DOHH2 (cell line): Measurements from ENCODE around the gene IQGAP3.

Source experiments
- H3F3A ChIP-seq: fragments of 200-600 bp; sonication (generic), shearing (Covaris generic); 2 replicates; pipeline ENCODE4 v1.6.0; 2016; ENCODE audit warnings: antibody characterized with exemption, mild to moderate bottlenecking; ENCODE audit not compliant: control insufficient read depth, insufficient read depth
- H3K27ac ChIP-seq: fragments of 200-600 bp; sonication (generic); 2 replicates; pipeline ENCODE4 v1.5.1; 2014; ENCODE audit warnings: low read depth, mild to moderate bottlenecking, low read length, moderate library complexity
- H3K27me3 ChIP-seq: fragments of 200-600 bp; sonication (generic); 2 replicates; pipeline ENCODE4 v1.6.1; 2014; ENCODE audit warnings: mild to moderate bottlenecking, low read length, mixed read lengths; ENCODE audit not compliant: control insufficient read depth
- H3K36me3 ChIP-seq: fragments of 200-600 bp; sonication (generic); 2 replicates; pipeline ENCODE4 v1.6.1; 2014; ENCODE audit warnings: mild to moderate bottlenecking, low read length, moderate library complexity, mixed read lengths; ENCODE audit not compliant: control insufficient read depth
- H3K4me1 ChIP-seq: fragments of 200-600 bp; sonication (generic); 2 replicates; pipeline ENCODE4 v1.6.1; 2014; ENCODE audit warnings: mild to moderate bottlenecking, low read length, mixed read lengths; ENCODE audit not compliant: control insufficient read depth
- H3K4me2 ChIP-seq: fragments of 200-600 bp; sonication (generic); 2 replicates; pipeline ENCODE4 v1.6.0; 2014; ENCODE audit warnings: mild to moderate bottlenecking, low read length, moderate library complexity
- H3K4me3 ChIP-seq: fragments of 200-600 bp; sonication (generic); 2 replicates; pipeline ENCODE4 v1.5.1; 2014; ENCODE audit warnings: mild to moderate bottlenecking, low read length, mixed read lengths
- H3K79me2 ChIP-seq: fragments of 200-600 bp; sonication (generic); 2 replicates; pipeline ENCODE4 v1.6.1; 2014; ENCODE audit warnings: mild to moderate bottlenecking, low read length, mixed read lengths; ENCODE audit not compliant: control insufficient read depth
- H3K9me2 ChIP-seq: fragments of 200-600 bp; sonication (generic); replicated peaks from 2 replicates; pipeline ENCODE4 v1.6.1; 2014; ENCODE audit warnings: mild to moderate bottlenecking, low read length, mixed read lengths; ENCODE audit not compliant: control insufficient read depth
- H3K9me3 ChIP-seq: fragments of 200-600 bp; sonication (generic); 2 replicates; pipeline ENCODE4 v1.6.1; 2014; ENCODE audit warnings: antibody characterized with exemption, low read length, mixed read lengths; ENCODE audit not compliant: control insufficient read depth, insufficient read depth
- H4K20me1 ChIP-seq: fragments of 200-600 bp; sonication (generic); 2 replicates; pipeline ENCODE4 v1.6.0; 2014; ENCODE audit warnings: low read depth, mild to moderate bottlenecking, antibody characterized with exemption, low read length, moderate library complexity; ENCODE audit not compliant: control insufficient read depth, insufficient read depth
- EZH2phosphoT487 ChIP-seq: fragments of 200-600 bp; sonication (generic); IDR thresholded peaks from 2 replicates; pipeline ENCODE4 v1.6.1; 2017; ENCODE audit warnings: borderline replicate concordance, mild to moderate bottlenecking, antibody characterized with exemption, low read length, moderate library complexity, mixed read lengths
- TF ChIP-seq, protein P1 (sequence below): fragments of 200-600 bp; sonication (generic); IDR thresholded peaks from one replicate; pipeline ENCODE4 v1.5.1; 2014; ENCODE audit warnings: antibody characterized with exemption, mild to moderate bottlenecking, low read depth, low read length; ENCODE audit not compliant: poor library complexity, severe bottlenecking

Gene IQGAP3

DNA sequence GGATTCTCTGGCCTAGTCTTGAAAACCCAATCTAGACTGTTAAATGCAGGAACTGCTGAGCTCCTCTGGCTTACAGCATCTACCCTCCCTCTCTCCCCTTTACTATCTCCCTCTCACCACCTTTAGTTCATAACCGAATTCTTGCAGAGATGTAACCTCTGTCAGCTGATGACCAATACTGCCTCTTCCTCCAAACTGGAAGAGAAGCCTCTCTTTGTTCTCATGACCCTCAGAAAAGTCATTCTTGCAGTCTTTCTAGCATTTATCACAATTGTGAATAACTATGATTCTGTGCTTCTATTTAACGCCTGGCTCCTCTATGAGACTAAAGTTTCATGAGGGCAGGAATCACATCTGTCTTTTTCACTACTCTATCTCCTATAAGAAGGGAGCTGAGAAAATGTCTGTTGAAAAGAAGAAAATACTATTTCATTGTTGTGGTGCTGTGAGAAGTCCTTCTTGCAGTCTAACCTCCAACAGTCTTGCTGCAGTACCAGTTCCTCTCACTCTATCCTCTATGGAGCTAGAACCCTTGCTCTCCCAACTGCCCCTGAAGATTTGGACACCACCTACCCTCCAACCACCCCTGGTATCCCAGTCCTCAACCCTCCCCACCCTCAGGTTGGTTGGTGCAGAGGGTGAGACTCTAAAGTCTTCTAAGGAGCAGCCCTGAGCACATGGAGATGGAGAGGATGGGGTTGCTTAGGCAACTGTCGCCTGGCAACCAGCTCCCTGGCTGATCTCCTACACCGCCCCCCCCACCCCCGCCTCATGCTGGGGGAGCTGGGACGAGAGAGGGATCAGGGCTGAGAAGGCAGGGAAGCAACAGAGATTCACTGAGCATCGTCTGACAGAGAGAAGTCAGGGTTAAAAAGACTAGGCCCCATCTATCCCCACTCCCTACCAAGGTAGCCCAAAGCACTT is 85.7 kb downstream of the IQGAP3 start:
- peak overlapping the region; percentile 97 for H3K27ac ChIP-seq
- H3K4me1 ChIP-seq = peaks cover 88% of the 10 kb centered on the region
- no peak overlapping the region for H3K4me2 ChIP-seq
- no peaks in the 10 kb centered on the region for H3K27me3 ChIP-seq
- H3K79me2 ChIP-seq = peaks cover 92% of the 10 kb centered on the region
- TF ChIP-seq, protein P1, sequence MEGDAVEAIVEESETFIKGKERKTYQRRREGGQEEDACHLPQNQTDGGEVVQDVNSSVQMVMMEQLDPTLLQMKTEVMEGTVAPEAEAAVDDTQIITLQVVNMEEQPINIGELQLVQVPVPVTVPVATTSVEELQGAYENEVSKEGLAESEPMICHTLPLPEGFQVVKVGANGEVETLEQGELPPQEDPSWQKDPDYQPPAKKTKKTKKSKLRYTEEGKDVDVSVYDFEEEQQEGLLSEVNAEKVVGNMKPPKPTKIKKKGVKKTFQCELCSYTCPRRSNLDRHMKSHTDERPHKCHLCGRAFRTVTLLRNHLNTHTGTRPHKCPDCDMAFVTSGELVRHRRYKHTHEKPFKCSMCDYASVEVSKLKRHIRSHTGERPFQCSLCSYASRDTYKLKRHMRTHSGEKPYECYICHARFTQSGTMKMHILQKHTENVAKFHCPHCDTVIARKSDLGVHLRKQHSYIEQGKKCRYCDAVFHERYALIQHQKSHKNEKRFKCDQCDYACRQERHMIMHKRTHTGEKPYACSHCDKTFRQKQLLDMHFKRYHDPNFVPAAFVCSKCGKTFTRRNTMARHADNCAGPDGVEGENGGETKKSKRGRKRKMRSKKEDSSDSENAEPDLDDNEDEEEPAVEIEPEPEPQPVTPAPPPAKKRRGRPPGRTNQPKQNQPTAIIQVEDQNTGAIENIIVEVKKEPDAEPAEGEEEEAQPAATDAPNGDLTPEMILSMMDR = no peak
- no peak for TF ChIP-seq EZH2phosphoT487
- no peak overlapping the region for H3K4me3 ChIP-seq
- H3K9me2 ChIP-seq = no peaks in the 10 kb centered on the region
- H3F3A ChIP-seq = peaks cover 8% of the 10 kb centered on the region; the same call in 1 of the 2 replicates
- H3K36me3 ChIP-seq = peaks cover 85% of the 10 kb centered on the region
- H4K20me1 ChIP-seq = no peaks in the 10 kb centered on the region
- H3K9me3 ChIP-seq = no peaks in the 10 kb centered on the region

DNA sequence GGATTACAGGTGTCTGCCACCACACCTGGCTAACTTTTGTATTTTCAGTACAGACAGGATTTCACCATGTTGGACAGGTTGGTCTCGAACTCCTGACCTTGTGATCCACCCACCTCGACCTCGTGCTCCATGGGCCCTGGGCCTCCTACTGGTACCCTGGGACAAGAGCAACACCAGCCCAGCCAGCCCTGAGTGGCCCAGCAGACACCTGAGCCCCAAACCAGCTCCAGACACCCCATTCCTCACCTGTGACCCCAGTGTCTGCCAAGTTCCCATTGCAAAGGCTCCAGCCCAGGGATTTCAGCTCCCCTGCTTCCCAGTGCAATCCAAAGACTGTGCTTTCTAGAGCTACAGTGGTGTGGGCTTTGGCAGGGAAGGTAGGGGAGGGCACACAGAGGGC is 86.4 kb downstream of the IQGAP3 start:
- H3K27me3 ChIP-seq = no peaks in the 10 kb centered on the region
- peaks cover 85% of the 10 kb centered on the region for H3K36me3 ChIP-seq
- no peaks in the 10 kb centered on the region for H4K20me1 ChIP-seq
- peaks cover 89% of the 10 kb centered on the region for H3K79me2 ChIP-seq
- H3K4me1 ChIP-seq = peaks cover 88% of the 10 kb centered on the region
- H3K4me3 ChIP-seq = no peak overlapping the region
- TF ChIP-seq, protein P1 = no peak
- no peak for TF ChIP-seq EZH2phosphoT487
- no peak overlapping the region for H3K27ac ChIP-seq
- no peaks in the 10 kb centered on the region for H3K9me2 ChIP-seq
- H3K9me3 ChIP-seq = no peaks in the 10 kb centered on the region
- peaks cover 6% of the 10 kb centered on the region; the same call in 1 of the 2 replicates for H3F3A ChIP-seq
- no peak overlapping the region for H3K4me2 ChIP-seq

DNA sequence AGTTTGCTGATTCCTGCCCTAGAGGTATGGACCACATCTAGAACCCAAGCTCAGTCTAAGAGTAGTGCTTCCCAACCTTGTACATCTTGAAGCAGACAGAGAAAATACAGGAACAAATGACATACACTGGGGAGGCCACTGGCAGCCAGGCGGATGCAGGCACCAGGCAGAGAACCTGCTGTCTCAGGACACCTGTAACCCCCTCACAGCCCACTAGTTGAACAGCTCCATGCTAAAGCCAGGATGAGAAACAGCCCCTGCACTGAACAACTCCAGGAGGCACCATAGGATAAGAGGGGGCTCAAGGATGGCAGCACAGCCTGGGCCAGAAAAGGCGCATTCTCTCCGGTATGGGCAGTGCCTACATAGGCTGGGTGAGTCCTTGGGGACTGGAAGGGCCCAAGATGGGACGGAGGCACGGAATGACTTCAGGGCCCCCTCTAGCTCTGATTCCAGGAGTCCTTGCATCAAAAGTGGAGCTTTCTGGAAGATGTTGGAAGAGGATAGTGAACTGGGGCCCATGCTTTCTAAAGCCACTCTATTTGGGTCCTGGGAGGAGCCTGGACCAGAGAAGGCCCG is 87.8 kb downstream of the IQGAP3 start:
- H3K27ac ChIP-seq = peak overlapping the region; percentile 8
- no peaks in the 10 kb centered on the region for H3K9me3 ChIP-seq
- TF ChIP-seq, protein P1 = no peak
- no peak for TF ChIP-seq EZH2phosphoT487
- no peaks in the 10 kb centered on the region for H3K9me2 ChIP-seq
- H3K4me2 ChIP-seq = no peak overlapping the region
- no peak overlapping the region for H3K4me3 ChIP-seq
- H3K27me3 ChIP-seq = no peaks in the 10 kb centered on the region
- peaks cover 85% of the 10 kb centered on the region for H3K36me3 ChIP-seq
- H3K79me2 ChIP-seq = peaks cover 86% of the 10 kb centered on the region
- H3F3A ChIP-seq = peaks cover 4% of the 10 kb centered on the region; the same call in 1 of the 2 replicates
- peaks cover 87% of the 10 kb centered on the region for H3K4me1 ChIP-seq
- H4K20me1 ChIP-seq = 0 out of 2 replicates have a peak, but pooled peaks cover 3% of the 10 kb centered on the region
